AG10803 (cell line): ENCODE data around the gene NHS.

Source experiments
- DNase-seq: peaks from one replicate; pipeline ENCODE4 v3.0.0; 2010; ENCODE audit warnings: low read depth
- H3K4me3 ChIP-seq: 2 replicates; pipeline ENCODE4 v1.5.1; 2011; ENCODE audit warnings: mild to moderate bottlenecking, low read length, control low read depth
- CTCF ChIP-seq: conservative IDR thresholded peaks from 2 replicates; pipeline ENCODE4 v1.5.1; 2011; ENCODE audit warnings: mild to moderate bottlenecking, low read length, control low read depth, inconsistent platforms

The NHS gene

GRCh38 chrX:17549107-17549651 is 174.2 kb downstream of the NHS start:
- TF ChIP-seq CTCF, result no peak
- no peak overlapping the region for H3K4me3 ChIP-seq
- no peak for DNase-seq

DNA sequence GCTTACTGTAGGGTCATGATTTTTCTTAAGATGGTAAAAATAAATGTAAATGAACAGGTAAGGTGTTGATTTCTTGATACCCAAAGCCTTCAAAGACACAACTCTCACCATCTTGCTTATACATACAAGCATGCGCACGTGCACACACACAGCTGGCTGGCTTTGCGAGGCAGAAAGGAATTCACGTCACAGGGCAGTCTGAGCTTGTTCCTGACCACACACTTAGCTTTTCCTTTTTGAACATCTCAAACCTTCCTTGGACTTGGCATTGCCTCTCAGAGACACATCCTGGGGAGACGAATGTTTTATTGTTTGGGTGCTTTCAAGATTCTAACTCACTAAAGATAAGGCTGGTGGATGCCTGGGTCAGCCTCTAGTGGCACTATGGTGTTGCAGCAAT is 175.0 kb downstream of the NHS start:
- no peak for DNase-seq
- 0 out of 2 replicates have a peak, but pooled peaks have one; percentile 4 for TF ChIP-seq CTCF
- no peak overlapping the region for H3K4me3 ChIP-seq

GRCh38 chrX:17552044-17552650 is 177.1 kb downstream of the NHS start:
- TF ChIP-seq CTCF, result no peak
- H3K4me3 ChIP-seq, result no peak overlapping the region
- DNase-seq, result peak; percentile 37

DNA sequence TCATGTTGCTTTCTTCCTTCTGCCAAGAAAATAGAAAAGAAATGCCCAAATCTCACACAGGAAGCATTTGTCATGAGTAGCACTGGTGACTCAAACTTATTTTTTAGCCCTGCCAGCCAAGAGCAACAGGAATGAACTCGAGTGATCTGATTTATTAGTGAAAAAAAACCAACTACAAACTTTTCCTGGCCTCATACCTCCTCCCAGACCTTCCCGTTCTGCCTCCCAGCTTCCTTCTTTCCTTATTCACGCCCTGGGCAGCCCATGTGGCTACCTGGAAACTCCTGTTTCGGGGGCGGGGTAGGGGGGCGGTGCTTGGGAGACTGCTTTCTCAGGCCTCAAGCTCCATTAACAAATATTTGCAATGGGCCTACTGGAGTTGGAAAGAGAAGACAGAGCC is 178.5 kb downstream of the NHS start:
- peak; percentile 74 for DNase-seq
- no peak overlapping the region for H3K4me3 ChIP-seq
- no peak for TF ChIP-seq CTCF

GRCh38 chrX:17553961-17554482 is 179.0 kb downstream of the NHS start:
- H3K4me3 ChIP-seq, result no peak overlapping the region
- no peak for DNase-seq
- no peak for TF ChIP-seq CTCF

- TF ChIP-seq CTCF, result no peak
- DNase-seq, result no peak
These were observed 179.9 kb downstream of the NHS start for GRCh38 chrX:17554914-17555313.

DNA sequence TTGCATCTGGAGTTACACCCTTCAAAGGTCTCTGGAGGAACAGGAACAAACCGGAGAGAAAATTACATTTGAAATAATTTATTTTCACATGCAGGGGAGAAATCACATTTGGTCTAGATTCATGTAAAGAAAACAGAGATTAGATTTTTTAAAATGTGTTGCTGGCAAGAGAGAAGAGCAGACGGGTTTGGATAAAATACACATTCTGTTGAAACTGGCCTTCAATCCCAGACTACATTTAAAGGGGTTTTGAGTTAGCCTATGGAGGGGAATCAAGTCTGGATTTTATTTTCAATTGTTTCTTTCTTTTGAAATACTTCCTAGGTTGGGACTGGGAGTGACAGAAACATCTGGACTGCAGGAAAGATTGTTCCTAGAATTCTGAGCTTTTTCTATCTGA is 180.8 kb downstream of the NHS start:
- no peak overlapping the region for H3K4me3 ChIP-seq
- DNase-seq, result no peak
- TF ChIP-seq CTCF, result no peak

More at GRCh38 chrX:17554914-17555313, 179.9 kb downstream of the NHS start:
- no peak overlapping the region for H3K4me3 ChIP-seq
